SIG-M5 treated with dmso at 0.1 percent for 504 hours (cell line): ENCODE data around the gene CHRM1.
A peak's percentile ranks its signal among the peaks of the same experiment; 100 is the strongest.

Experiments used
- DNase-seq: peaks from one replicate; lab custom pipeline; 2025; ENCODE audit not compliant: unreplicated experiment; lab: John Stamatoyannopoulos, UW

CHRM1 gene

GRCh38 chr11:62905927-62906531 lies 15.1 kb downstream of the CHRM1 start:
- peak; percentile 66 for DNase-seq

- no peak for DNase-seq
Observed at GRCh38 chr11:62905296-62905695, 15.9 kb downstream of the CHRM1 start.

- no peak for DNase-seq
Observed at GRCh38 chr11:62902932-62903331, 18.2 kb downstream of the CHRM1 start.

GRCh38 chr11:62898027-62898426 lies 23.1 kb downstream of the CHRM1 start:
- no peak for DNase-seq

GRCh38 chr11:62897311-62897710 lies 23.9 kb downstream of the CHRM1 start:
- no peak for DNase-seq

- no peak for DNase-seq
Observed at GRCh38 chr11:62896049-62896448, 25.1 kb downstream of the CHRM1 start.

- DNase-seq, result no peak
Observed at GRCh38 chr11:62895501-62895900, 25.7 kb downstream of the CHRM1 start.

- no peak for DNase-seq
Observed at GRCh38 chr11:62892077-62892922, 28.9 kb downstream of the CHRM1 start.

GRCh38 chr11:62889484-62890437 lies 31.4 kb downstream of the CHRM1 start:
- no peak for DNase-seq

- DNase-seq, result no peak
Observed at GRCh38 chr11:62889126-62889483, 32.1 kb downstream of the CHRM1 start.

- DNase-seq, result no peak
Observed at GRCh38 chr11:62888406-62888805, 32.8 kb downstream of the CHRM1 start.

GRCh38 chr11:62885137-62885750 lies 35.9 kb downstream of the CHRM1 start:
- no peak for DNase-seq

- DNase-seq, result no peak
Observed at GRCh38 chr11:62883673-62884072, 37.5 kb downstream of the CHRM1 start.

- DNase-seq, result peak; percentile 14
Observed at GRCh38 chr11:62882788-62883501, 38.2 kb downstream of the CHRM1 start.

GRCh38 chr11:62882431-62882749 lies 38.8 kb downstream of the CHRM1 start:
- DNase-seq, result no peak

- DNase-seq, result peak; percentile 97
Observed at GRCh38 chr11:62881579-62882430, 39.4 kb downstream of the CHRM1 start.

- peak; percentile 87 for DNase-seq
Observed at GRCh38 chr11:62880803-62881578, 40.2 kb downstream of the CHRM1 start, which contains the start of gene SLC3A2. SLC3A2 (plus strand) TSS chr11:62880896; CDS start chr11:62881024, 128 bp downstream.

GRCh38 chr11:62880231-62880802 lies 40.8 kb downstream of the CHRM1 start:
- peak; percentile 52 for DNase-seq
